GM12874 (cell line): ENCODE measurements around the gene KCNIP4.

Experiments used
- CTCF ChIP-seq: IDR thresholded peaks from 2 replicates; pipeline ENCODE4 v1.5.1; 2011; ENCODE audit warnings: low read depth, mild to moderate bottlenecking, control low read depth, low read length, moderate library complexity; ENCODE audit not compliant: insufficient read depth

The KCNIP4 gene

GRCh38 chr4:21041708-21042107, 906.9 kb downstream of the KCNIP4 start:
- no peak for TF ChIP-seq CTCF

GRCh38 chr4:21034728-21035127, 913.8 kb downstream of the KCNIP4 start:
- TF ChIP-seq CTCF, result no peak

- TF ChIP-seq CTCF, result no peak
Observed at GRCh38 chr4:21032089-21032645, 916.4 kb downstream of the KCNIP4 start.

GRCh38 chr4:21018817-21019216, 929.8 kb downstream of the KCNIP4 start:
- TF ChIP-seq CTCF, result no peak

- TF ChIP-seq CTCF, result no peak
Observed at GRCh38 chr4:21013501-21013900, 935.1 kb downstream of the KCNIP4 start.

GRCh38 chr4:21012851-21013331, 935.7 kb downstream of the KCNIP4 start:
- no peak for TF ChIP-seq CTCF

GRCh38 chr4:21011106-21011505, 937.5 kb downstream of the KCNIP4 start:
- no peak for TF ChIP-seq CTCF
